WTC11 (cell line): ENCODE results near the gene PSMG2. TPM values are rescaled to one million over a fixed set of nuclear protein-coding genes. Genes with fewer than 3 reads are reported as not detected.

Experiments used
- ESRRA ChIP-seq: sonication (generic); formaldehyde crosslinking; IDR thresholded peaks from 2 replicates; pipeline ENCODE4 v1.8.1; 2022; ENCODE audit warnings: mild to moderate bottlenecking, missing genetic modification reagents, borderline replicate concordance
- KAT7 ChIP-seq: sonication (generic); formaldehyde crosslinking; IDR thresholded peaks from 2 replicates; pipeline ENCODE4 v1.8.1; 2023; ENCODE audit warnings: missing genetic modification reagents, mild to moderate bottlenecking, borderline replicate concordance
- TEAD1 ChIP-seq: sonication (generic); formaldehyde crosslinking; IDR thresholded peaks from 2 replicates; pipeline ENCODE4 v1.8.0; 2022; ENCODE audit warnings: mild to moderate bottlenecking, missing genetic modification reagents
- total RNA-seq: library from RNA; stranded (reverse); gene quantifications from 3 replicates; pipeline ENCODE4 v1.2.3, GENCODE V29; 2021
- TF ChIP-seq, protein P1 (sequence below): fragments of 250-450 bp; sonication (Bioruptor Pico); IDR thresholded peaks from 2 replicates; pipeline ENCODE4 v1.9.0; 2021; ENCODE audit warnings: mild to moderate bottlenecking
- TF ChIP-seq, protein P2 (sequence below): sonication (generic); formaldehyde crosslinking; IDR thresholded peaks from 2 replicates; pipeline ENCODE4 v1.8.0; 2022; ENCODE audit warnings: missing genetic modification reagents
- TF ChIP-seq, protein P3 (sequence below): sonication (generic); formaldehyde crosslinking; IDR thresholded peaks from 2 replicates; pipeline ENCODE4 v1.8.1; 2023; ENCODE audit warnings: mild to moderate bottlenecking, missing genetic modification reagents, borderline replicate concordance
- TF ChIP-seq, protein P4 (sequence below): fragments of 250-450 bp; sonication (Bioruptor Pico); IDR thresholded peaks from 2 replicates; pipeline ENCODE4 v1.9.0; 2021; ENCODE audit warnings: mild to moderate bottlenecking
- TF ChIP-seq, protein P5 (sequence below): fragments of 250-450 bp; sonication (Bioruptor Pico); conservative IDR thresholded peaks from 2 replicates; pipeline ENCODE4 v1.9.0; 2021; ENCODE audit warnings: mild to moderate bottlenecking
- TF ChIP-seq, protein P6 (sequence below): sonication (generic); formaldehyde crosslinking; IDR thresholded peaks from 2 replicates; pipeline ENCODE4 v1.8.1; 2023; ENCODE audit warnings: mild to moderate bottlenecking, moderate library complexity, missing genetic modification reagents
- TF ChIP-seq, protein P7 (sequence below): fragments of 250-450 bp; sonication (Bioruptor Pico); IDR thresholded peaks from 2 replicates; pipeline ENCODE4 v1.8.0; 2021; ENCODE audit warnings: mild to moderate bottlenecking

PSMG2 gene
- total RNA-seq, 1 experiment from 2014 or later = 78.9 TPM

DNA sequence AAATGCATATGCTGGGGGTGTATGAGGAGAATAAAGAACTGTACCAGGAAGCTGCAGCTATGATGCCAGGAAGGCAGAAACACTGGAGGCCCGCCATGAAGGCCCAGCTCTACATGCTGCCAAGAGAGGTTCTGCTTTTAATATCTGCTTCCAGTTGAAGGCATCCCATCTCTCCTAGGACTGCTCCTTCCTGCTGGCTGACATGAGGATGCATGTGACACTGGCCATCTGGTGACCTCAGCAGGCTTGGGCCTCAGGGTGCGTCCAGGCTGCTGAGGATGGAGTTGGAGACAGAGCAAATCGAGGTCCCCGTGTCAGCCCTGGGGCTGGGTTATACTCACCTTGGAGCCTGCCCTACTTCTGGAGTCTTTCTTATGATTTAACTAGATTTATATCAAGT, 49.0 kb downstream of the PSMG2 start (continued):
- TF ChIP-seq, protein P1, sequence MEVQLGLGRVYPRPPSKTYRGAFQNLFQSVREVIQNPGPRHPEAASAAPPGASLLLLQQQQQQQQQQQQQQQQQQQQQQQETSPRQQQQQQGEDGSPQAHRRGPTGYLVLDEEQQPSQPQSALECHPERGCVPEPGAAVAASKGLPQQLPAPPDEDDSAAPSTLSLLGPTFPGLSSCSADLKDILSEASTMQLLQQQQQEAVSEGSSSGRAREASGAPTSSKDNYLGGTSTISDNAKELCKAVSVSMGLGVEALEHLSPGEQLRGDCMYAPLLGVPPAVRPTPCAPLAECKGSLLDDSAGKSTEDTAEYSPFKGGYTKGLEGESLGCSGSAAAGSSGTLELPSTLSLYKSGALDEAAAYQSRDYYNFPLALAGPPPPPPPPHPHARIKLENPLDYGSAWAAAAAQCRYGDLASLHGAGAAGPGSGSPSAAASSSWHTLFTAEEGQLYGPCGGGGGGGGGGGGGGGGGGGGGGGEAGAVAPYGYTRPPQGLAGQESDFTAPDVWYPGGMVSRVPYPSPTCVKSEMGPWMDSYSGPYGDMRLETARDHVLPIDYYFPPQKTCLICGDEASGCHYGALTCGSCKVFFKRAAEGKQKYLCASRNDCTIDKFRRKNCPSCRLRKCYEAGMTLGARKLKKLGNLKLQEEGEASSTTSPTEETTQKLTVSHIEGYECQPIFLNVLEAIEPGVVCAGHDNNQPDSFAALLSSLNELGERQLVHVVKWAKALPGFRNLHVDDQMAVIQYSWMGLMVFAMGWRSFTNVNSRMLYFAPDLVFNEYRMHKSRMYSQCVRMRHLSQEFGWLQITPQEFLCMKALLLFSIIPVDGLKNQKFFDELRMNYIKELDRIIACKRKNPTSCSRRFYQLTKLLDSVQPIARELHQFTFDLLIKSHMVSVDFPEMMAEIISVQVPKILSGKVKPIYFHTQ (CRISPR knock-in tag) = no peak
- TF ChIP-seq, protein P2, sequence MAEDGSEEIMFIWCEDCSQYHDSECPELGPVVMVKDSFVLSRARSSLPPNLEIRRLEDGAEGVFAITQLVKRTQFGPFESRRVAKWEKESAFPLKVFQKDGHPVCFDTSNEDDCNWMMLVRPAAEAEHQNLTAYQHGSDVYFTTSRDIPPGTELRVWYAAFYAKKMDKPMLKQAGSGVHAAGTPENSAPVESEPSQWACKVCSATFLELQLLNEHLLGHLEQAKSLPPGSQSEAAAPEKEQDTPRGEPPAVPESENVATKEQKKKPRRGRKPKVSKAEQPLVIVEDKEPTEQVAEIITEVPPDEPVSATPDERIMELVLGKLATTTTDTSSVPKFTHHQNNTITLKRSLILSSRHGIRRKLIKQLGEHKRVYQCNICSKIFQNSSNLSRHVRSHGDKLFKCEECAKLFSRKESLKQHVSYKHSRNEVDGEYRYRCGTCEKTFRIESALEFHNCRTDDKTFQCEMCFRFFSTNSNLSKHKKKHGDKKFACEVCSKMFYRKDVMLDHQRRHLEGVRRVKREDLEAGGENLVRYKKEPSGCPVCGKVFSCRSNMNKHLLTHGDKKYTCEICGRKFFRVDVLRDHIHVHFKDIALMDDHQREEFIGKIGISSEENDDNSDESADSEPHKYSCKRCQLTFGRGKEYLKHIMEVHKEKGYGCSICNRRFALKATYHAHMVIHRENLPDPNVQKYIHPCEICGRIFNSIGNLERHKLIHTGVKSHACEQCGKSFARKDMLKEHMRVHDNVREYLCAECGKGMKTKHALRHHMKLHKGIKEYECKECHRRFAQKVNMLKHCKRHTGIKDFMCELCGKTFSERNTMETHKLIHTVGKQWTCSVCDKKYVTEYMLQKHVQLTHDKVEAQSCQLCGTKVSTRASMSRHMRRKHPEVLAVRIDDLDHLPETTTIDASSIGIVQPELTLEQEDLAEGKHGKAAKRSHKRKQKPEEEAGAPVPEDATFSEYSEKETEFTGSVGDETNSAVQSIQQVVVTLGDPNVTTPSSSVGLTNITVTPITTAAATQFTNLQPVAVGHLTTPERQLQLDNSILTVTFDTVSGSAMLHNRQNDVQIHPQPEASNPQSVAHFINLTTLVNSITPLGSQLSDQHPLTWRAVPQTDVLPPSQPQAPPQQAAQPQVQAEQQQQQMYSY (CRISPR knock-in tag) = no peak
- TF ChIP-seq, protein P3, sequence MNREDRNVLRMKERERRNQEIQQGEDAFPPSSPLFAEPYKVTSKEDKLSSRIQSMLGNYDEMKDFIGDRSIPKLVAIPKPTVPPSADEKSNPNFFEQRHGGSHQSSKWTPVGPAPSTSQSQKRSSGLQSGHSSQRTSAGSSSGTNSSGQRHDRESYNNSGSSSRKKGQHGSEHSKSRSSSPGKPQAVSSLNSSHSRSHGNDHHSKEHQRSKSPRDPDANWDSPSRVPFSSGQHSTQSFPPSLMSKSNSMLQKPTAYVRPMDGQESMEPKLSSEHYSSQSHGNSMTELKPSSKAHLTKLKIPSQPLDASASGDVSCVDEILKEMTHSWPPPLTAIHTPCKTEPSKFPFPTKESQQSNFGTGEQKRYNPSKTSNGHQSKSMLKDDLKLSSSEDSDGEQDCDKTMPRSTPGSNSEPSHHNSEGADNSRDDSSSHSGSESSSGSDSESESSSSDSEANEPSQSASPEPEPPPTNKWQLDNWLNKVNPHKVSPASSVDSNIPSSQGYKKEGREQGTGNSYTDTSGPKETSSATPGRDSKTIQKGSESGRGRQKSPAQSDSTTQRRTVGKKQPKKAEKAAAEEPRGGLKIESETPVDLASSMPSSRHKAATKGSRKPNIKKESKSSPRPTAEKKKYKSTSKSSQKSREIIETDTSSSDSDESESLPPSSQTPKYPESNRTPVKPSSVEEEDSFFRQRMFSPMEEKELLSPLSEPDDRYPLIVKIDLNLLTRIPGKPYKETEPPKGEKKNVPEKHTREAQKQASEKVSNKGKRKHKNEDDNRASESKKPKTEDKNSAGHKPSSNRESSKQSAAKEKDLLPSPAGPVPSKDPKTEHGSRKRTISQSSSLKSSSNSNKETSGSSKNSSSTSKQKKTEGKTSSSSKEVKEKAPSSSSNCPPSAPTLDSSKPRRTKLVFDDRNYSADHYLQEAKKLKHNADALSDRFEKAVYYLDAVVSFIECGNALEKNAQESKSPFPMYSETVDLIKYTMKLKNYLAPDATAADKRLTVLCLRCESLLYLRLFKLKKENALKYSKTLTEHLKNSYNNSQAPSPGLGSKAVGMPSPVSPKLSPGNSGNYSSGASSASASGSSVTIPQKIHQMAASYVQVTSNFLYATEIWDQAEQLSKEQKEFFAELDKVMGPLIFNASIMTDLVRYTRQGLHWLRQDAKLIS (CRISPR knock-in tag) = no peak
- TF ChIP-seq KAT7 (CRISPR knock-in tag) (no peak), TEAD1 (CRISPR knock-in tag) (no peak), ESRRA (CRISPR knock-in tag) (no peak)
- TF ChIP-seq, protein P4, sequence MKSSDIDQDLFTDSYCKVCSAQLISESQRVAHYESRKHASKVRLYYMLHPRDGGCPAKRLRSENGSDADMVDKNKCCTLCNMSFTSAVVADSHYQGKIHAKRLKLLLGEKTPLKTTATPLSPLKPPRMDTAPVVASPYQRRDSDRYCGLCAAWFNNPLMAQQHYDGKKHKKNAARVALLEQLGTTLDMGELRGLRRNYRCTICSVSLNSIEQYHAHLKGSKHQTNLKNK (CRISPR knock-in tag) = no peak
- TF ChIP-seq, protein P5, sequence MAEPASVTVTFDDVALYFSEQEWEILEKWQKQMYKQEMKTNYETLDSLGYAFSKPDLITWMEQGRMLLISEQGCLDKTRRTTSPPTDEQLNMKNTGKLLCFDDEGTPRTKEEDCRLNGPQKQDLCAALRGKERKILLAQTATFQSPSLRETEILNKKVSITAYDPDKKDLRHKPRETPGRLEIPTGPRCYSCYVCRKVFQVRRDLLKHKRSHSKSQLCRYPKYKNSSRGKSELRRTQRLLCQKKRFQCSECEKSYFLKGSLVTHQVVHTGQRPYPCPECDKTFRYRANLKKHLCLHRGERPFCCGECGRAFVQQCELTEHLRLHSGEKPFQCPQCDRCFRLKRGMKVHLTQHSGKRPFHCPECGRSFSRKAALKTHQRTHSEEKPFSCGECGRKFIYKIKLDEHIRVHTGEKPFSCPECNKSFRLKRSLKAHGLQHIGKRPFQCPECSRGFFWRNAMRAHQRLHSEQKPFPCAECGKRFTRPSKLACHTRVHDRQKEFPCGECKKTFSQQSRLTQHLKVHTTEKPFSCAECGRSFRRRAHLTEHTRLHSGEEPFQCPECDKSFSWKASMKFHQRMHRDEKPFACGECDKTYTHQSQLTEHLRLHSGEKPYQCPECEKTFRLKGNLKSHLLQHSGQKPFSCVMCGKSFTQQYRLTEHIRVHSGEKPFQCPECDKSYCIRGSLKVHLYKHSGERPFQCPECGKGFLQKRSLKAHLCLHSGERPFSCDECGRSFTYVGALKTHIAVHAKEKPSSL (CRISPR knock-in tag) = no peak
- TF ChIP-seq, protein P6, sequence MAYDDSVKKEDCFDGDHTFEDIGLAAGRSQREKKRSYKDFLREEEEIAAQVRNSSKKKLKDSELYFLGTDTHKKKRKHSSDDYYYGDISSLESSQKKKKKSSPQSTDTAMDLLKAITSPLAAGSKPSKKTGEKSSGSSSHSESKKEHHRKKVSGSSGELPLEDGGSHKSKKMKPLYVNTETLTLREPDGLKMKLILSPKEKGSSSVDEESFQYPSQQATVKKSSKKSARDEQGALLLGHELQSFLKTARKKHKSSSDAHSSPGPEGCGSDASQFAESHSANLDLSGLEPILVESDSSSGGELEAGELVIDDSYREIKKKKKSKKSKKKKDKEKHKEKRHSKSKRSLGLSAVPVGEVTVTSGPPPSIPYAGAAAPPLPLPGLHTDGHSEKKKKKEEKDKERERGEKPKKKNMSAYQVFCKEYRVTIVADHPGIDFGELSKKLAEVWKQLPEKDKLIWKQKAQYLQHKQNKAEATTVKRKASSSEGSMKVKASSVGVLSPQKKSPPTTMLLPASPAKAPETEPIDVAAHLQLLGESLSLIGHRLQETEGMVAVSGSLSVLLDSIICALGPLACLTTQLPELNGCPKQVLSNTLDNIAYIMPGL (CRISPR knock-in tag) = no peak
- TF ChIP-seq, protein P7, sequence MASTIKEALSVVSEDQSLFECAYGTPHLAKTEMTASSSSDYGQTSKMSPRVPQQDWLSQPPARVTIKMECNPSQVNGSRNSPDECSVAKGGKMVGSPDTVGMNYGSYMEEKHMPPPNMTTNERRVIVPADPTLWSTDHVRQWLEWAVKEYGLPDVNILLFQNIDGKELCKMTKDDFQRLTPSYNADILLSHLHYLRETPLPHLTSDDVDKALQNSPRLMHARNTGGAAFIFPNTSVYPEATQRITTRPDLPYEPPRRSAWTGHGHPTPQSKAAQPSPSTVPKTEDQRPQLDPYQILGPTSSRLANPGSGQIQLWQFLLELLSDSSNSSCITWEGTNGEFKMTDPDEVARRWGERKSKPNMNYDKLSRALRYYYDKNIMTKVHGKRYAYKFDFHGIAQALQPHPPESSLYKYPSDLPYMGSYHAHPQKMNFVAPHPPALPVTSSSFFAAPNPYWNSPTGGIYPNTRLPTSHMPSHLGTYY (CRISPR knock-in tag) = no peak
